HepG2 (cell line): ENCODE data around the gene RITA1. TPM values are rescaled to one million over a fixed set of nuclear protein-coding genes. Genes with fewer than 3 reads are reported as not detected.

ENCODE experiments used
- CHCHD3 ChIP-seq: sonication (generic); formaldehyde crosslinking; IDR thresholded peaks from 2 replicates; pipeline ENCODE4 v1.8.0; 2022; ENCODE audit warnings: mild to moderate bottlenecking, missing genetic modification reagents, moderate library complexity
- DR1 ChIP-seq: sonication (generic); formaldehyde crosslinking; IDR thresholded peaks from 2 replicates; pipeline ENCODE4 v1.8.0; 2021; ENCODE audit warnings: mild to moderate bottlenecking, missing genetic modification reagents, inconsistent platforms
- HNRNPLL ChIP-seq: fragments of 200-400 bp; formaldehyde crosslinking; IDR thresholded peaks from 2 replicates; pipeline ENCODE4 v1.6.1; 2017; ENCODE audit warnings: mild to moderate bottlenecking, low read depth, low read length; ENCODE audit not compliant: poor library complexity, severe bottlenecking
- JUND ChIP-seq: sonication (generic); formaldehyde crosslinking; IDR thresholded peaks from 2 replicates; pipeline ENCODE4 v1.8.0; 2022; ENCODE audit warnings: mild to moderate bottlenecking, missing genetic modification reagents
- MXI1 ChIP-seq: IDR thresholded peaks from 3 replicates; pipeline ENCODE4 v1.6.1; 2012; ENCODE audit warnings: low read depth, low read length, inconsistent platforms, borderline replicate concordance
- NFATC3 ChIP-seq: sonication (generic); formaldehyde crosslinking; IDR thresholded peaks from 2 replicates; pipeline ENCODE4 v1.5.1; 2020; ENCODE audit warnings: mild to moderate bottlenecking, missing genetic modification reagents
- NFYB ChIP-seq: sonication (generic); formaldehyde crosslinking; IDR thresholded peaks from 2 replicates; pipeline ENCODE4 v1.4.0; 2020; ENCODE audit warnings: missing genetic modification reagents
- RFXANK ChIP-seq: IDR thresholded peaks from 2 replicates; pipeline ENCODE4 v1.6.1; 2016
- TAF15 ChIP-seq: fragments of 200-400 bp; formaldehyde crosslinking; IDR thresholded peaks from one replicate; pipeline ENCODE4 v1.6.1; 2018; ENCODE audit warnings: mild to moderate bottlenecking, low read depth, low read length; ENCODE audit not compliant: poor library complexity, severe bottlenecking
- TARDBP ChIP-seq: sonication (generic); formaldehyde crosslinking; IDR thresholded peaks from 2 replicates; pipeline ENCODE4 v1.8.0; 2022; ENCODE audit warnings: mild to moderate bottlenecking, missing genetic modification reagents
- ZBED4 ChIP-seq: sonication (generic); formaldehyde crosslinking; IDR thresholded peaks from 2 replicates; pipeline ENCODE4 v1.4.0; 2020; ENCODE audit warnings: missing genetic modification reagents, borderline replicate concordance
- ZHX1 ChIP-seq: sonication (generic); formaldehyde crosslinking; IDR thresholded peaks from 2 replicates; pipeline ENCODE4 v1.8.1; 2022; ENCODE audit warnings: low read depth, mild to moderate bottlenecking, missing genetic modification reagents
- ZNF225 ChIP-seq: sonication (generic); formaldehyde crosslinking; IDR thresholded peaks from 2 replicates; pipeline ENCODE4 v1.4.0; 2020; ENCODE audit warnings: mild to moderate bottlenecking, missing genetic modification reagents
- ZNF253 ChIP-seq: sonication (generic); formaldehyde crosslinking; IDR thresholded peaks from 2 replicates; pipeline ENCODE4 v1.8.0; 2022; ENCODE audit warnings: mild to moderate bottlenecking, missing genetic modification reagents, borderline replicate concordance
- ZNF660 ChIP-seq: sonication (generic); formaldehyde crosslinking; IDR thresholded peaks from 2 replicates; pipeline ENCODE4 v1.5.1; 2020; ENCODE audit warnings: mild to moderate bottlenecking, low read depth, missing genetic modification reagents, borderline replicate concordance
- ZNF709 ChIP-seq: sonication (generic); formaldehyde crosslinking; IDR thresholded peaks from 2 replicates; pipeline ENCODE4 v1.5.0; 2020; ENCODE audit warnings: mild to moderate bottlenecking, missing genetic modification reagents
- ZNF749 ChIP-seq: sonication (generic); formaldehyde crosslinking; IDR thresholded peaks from 2 replicates; pipeline ENCODE4 v1.8.0; 2022; ENCODE audit warnings: mild to moderate bottlenecking, missing genetic modification reagents, moderate library complexity, borderline replicate concordance
- ZSCAN25 ChIP-seq: sonication (generic); formaldehyde crosslinking; IDR thresholded peaks from 2 replicates; pipeline ENCODE4 v1.8.0; 2022; ENCODE audit warnings: mild to moderate bottlenecking, missing genetic modification reagents
- polyA plus RNA-seq, 8 experiments: library from polyadenylated mRNA; depleted of rRNA in 3 of 8; stranded (reverse) in 7 of 8; unstranded in 1 of 8; fragments of >200 nt; fragmentation: Illumina TruSeq in 4 of 8; extraction: Trizol in 4 of 8; gene quantifications; 2 replicates each; pipeline versions ENCODE4 v1.2.1 to v1.2.3, GENCODE V29; 2011 to 2016; ENCODE audit warnings: low read depth in 4 of 8, missing spikeins in 1 of 8, mixed read lengths in 1 of 8; ENCODE audit not compliant: insufficient read depth in 1 of 8
- total RNA-seq, 5 experiments: library from RNA; depleted of rRNA; stranded (reverse); fragments of >200 nt; fragmentation: Illumina TruSeq; extraction: Trizol; gene quantifications; 2 replicates each; pipeline ENCODE4 v1.2.3, GENCODE V29; 2016; ENCODE audit warnings: low read depth in 1 of 5
- TF ChIP-seq, protein P1 (sequence below): sonication (generic); formaldehyde crosslinking; IDR thresholded peaks from 2 replicates; pipeline ENCODE4 v1.5.0; 2020; ENCODE audit warnings: mild to moderate bottlenecking, missing genetic modification reagents, moderate library complexity

Gene RITA1
- total and polyA plus RNA-seq, 2 of the 13 experiments (the other 11 are each of a cell fraction or from before 2014, with no cell fraction given), result 12.4 to 28.9 TPM

- TF ChIP-seq NFYB, result peak; percentile 97
- TF ChIP-seq NFATC3 (CRISPR knock-in tag), result no peak
- peak; percentile 25; the same call in 1 of the 2 replicates for TF ChIP-seq ZBED4 (CRISPR knock-in tag)
- TF ChIP-seq, protein P1, sequence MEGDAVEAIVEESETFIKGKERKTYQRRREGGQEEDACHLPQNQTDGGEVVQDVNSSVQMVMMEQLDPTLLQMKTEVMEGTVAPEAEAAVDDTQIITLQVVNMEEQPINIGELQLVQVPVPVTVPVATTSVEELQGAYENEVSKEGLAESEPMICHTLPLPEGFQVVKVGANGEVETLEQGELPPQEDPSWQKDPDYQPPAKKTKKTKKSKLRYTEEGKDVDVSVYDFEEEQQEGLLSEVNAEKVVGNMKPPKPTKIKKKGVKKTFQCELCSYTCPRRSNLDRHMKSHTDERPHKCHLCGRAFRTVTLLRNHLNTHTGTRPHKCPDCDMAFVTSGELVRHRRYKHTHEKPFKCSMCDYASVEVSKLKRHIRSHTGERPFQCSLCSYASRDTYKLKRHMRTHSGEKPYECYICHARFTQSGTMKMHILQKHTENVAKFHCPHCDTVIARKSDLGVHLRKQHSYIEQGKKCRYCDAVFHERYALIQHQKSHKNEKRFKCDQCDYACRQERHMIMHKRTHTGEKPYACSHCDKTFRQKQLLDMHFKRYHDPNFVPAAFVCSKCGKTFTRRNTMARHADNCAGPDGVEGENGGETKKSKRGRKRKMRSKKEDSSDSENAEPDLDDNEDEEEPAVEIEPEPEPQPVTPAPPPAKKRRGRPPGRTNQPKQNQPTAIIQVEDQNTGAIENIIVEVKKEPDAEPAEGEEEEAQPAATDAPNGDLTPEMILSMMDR (CRISPR knock-in tag), result peak; percentile 23; the same call in 1 of the 2 replicates
- peak; percentile 59; the same call in 1 of the 2 replicates for TF ChIP-seq ZSCAN25
- no peak for TF ChIP-seq CHCHD3 (CRISPR knock-in tag)
- TF ChIP-seq MXI1, result peak; percentile 54; the same call in 1 of the 3 replicates
- peak; percentile 63 for TF ChIP-seq TARDBP
- TF ChIP-seq ZNF253 (CRISPR knock-in tag), result no peak
- no peak for TF ChIP-seq ZNF749 (CRISPR knock-in tag)
- peak; percentile 34; the same call in 1 of the 2 replicates for TF ChIP-seq JUND (CRISPR knock-in tag)
- TF ChIP-seq ZNF709, result peak; percentile 33; the same call in 1 of the 2 replicates
- TF ChIP-seq HNRNPLL, result peak; percentile 89
- TF ChIP-seq ZNF225 (CRISPR knock-in tag), result peak; percentile 54; the same call in 1 of the 2 replicates
- no peak for TF ChIP-seq TAF15
- TF ChIP-seq DR1 (CRISPR knock-in tag), result peak; percentile 70; the same call in 1 of the 2 replicates
- TF ChIP-seq ZHX1 (CRISPR knock-in tag), result no peak
- TF ChIP-seq ZNF660 (CRISPR knock-in tag), result no peak
- TF ChIP-seq RFXANK, result 0 out of 2 replicates have a peak, but pooled peaks have one; percentile 38
These were observed 35.9 kb downstream of the RITA1 start, which contains the start of gene TPCN1 (continued) for GRCh38 chr12:113221181-113221996.
